Hematopoietic multipotent progenitor cell treated with erythropoietin and hydrocortisone succinate and interleukin-3 and kit ligand, for 17 days (in vitro differentiated cells): ENCODE data around the gene DET1.
A peak's percentile ranks its signal among the peaks of the same experiment; 100 is the strongest.
"Not testable (repeated sequence)": the region's sequence is repeated elsewhere in the genome, so short reads cannot be mapped to it uniquely, and the experiment has no call there.

Experiments used
- DNase-seq: peaks from one replicate; pipeline ENCODE4 v3.0.0-alpha.2; 2015; ENCODE audit warnings: low spot score

Gene DET1

GRCh38 chr15:88497109-88497765 is 49.2 kb downstream of the DET1 start:
- no peak for DNase-seq

- no peak for DNase-seq
These were observed 52.6 kb downstream of the DET1 start for GRCh38 chr15:88493844-88494243.

DNA sequence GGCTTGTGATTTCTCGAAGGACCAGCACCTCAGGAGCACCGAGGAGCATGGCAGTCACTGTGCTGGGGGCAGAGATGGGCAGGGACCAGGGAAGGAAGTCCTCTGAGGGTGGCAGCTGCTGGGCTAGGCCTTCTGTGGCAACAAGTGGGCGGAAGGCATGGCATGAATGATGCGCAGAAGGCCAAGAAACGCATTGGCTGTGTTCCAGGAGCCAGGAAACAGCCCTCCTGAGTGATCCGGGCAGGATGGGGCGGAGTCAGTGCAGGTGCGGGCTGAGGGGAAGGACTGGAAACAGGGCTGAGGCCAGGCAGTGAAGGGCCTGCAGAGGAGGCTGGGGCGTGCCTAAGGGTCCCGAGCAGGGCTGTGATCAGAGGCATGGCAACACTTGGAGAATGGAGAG is 55.3 kb downstream of the DET1 start:
- no peak for DNase-seq

- DNase-seq, result no peak
These were observed 56.4 kb downstream of the DET1 start for GRCh38 chr15:88490036-88490435.

DNA sequence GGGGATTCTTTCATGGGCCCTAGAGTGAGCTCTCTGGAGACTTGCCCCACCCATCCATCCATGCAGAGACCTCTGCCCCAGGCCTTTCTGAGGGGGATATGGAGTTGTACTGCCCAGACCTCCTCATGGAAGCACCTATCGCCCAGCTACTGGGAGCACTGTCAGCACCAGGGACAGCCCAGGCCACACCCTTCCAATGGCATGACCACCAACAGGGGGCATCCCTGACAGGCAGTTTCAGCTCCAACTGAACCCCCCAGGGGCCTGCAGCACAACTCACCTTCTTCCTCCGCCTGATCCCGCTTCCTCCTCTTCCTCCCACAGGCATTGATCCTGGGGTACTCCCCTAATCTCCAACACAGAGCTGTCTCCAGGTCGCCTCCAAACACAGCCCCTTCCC is 57.2 kb downstream of the DET1 start:
- no peak for DNase-seq

DNA sequence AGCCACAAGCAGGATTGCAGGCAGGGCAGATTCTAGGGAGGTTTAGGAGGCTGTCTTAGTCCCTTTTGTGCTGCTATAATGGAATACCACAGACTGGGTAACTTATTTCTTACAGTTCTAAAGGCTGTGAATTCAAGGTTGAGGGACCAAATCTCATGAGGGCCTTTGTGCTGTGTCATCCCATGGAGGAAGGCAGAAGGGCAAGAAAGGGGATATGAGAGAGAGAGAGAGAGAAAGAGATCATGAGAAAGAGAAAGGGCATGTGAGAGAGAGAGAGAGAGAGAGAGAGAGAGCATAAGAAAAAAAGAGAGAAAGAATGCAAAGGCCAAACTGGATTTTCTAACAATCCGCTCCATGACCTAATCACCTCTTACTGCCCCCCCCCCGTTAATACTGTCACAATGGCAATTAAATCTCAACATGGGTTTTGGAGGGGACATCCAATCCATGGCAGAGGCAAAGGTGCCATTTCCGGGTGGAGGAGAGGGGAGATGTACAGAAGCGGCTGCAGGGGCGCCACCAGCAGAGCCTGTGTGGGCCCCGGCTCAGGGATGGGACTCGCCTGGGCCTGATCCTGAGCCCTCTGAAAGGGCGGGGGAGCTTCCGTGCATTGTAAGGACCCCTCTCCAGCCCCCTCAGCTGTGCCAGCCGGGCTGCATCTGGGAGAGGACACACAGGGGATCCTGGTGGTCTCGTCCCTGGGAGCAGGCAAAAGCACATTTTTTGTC is 58.5 kb downstream of the DET1 start:
- DNase-seq, result no peak

- no peak for DNase-seq
These were observed 59.2 kb downstream of the DET1 start for GRCh38 chr15:88487178-88487795.

DNA sequence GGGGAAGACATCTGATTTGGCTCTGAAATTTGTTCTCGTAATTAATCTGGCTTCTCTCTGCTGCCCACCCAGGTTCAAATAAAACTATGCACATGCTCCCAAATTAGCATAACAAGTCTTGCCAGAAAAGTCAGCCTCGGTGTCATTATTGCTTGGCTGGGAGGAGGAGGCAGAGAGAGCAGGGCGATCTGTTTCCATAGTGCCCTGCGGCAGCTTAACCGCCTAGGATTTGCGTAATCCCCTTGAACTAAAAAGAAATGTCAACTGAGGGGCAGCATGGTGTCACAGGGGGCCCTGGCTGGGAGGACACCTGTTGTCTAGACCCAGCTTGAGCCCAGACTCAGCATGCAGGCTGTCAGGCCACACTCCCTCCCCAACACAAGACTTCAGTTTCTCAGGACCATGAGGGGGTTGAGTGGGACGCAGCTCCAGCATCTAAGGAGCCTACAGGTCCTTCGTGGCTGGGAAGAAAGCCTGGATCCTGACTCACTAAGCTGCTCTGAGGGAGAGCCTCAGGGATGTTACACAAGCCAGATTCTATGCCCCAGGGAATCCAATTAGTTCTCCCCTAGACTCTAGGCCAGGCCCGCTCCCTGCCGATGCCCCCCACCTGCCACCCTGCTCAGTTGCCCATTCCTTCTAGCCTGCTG is 61.7 kb downstream of the DET1 start:
- DNase-seq, result no peak

DNA sequence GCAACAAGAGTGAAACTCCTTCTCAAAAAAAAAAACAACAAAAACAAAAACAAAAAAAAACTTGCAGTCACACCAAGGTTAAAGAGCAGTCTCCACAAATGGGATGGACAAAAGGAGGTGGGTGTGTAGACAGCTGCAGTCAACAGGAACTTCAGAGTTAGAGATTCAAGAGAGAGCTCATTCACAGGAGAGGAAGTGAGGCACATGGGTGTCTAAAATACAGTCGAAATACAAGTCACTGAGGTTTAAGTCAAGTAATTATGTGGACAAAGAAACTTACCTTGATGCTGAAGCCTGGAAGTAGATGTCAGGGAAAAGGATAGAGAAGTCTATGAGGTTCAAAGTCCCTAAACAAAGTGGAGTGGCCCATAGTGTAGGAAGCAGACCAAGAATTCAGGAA is 64.2 kb downstream of the DET1 start:
- DNase-seq, result no peak

GRCh38 chr15:88480981-88481380 is 65.5 kb downstream of the DET1 start:
- no peak for DNase-seq

DNA sequence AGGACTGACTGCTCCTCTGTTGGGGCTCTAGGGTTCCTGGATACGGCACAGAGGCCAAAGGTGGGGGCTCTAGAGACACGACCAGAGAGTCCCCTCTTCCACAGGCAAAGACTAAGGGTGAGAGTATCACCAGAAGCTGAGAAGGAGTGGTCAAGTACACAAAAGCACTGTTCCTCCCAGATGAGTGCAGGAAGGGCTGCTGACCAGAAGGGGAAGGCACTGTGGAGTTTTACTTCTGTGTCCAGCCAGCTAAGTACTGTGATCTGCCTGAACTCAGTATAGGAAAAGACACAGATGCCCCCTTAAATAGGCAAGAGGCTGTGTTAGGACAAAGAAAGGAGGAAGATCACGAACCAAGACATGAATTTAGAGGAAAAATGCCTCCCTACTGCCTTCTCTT is 67.3 kb downstream of the DET1 start:
- no peak for DNase-seq

- DNase-seq, result no peak
These were observed 68.6 kb downstream of the DET1 start for GRCh38 chr15:88477904-88478303.

DNA sequence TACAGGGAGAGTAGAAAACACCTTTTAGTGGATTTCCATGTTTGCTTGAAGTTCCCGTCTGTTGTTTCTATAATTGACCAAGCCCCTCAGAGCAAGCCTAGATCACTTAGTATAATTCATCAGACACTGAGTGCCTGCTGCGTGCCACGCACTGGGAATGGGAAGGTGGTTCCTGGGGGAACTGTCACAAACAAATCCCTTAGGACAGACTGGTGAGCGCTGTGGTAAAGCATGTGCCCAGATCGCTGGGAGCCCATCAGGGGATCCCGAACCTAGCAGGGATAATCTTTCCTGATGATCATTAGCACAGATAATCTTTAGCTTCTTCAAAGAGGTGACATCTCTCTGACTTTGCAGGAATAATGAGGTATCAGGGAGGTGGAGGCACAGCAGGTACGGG is 69.4 kb downstream of the DET1 start:
- DNase-seq, result no peak

DNA sequence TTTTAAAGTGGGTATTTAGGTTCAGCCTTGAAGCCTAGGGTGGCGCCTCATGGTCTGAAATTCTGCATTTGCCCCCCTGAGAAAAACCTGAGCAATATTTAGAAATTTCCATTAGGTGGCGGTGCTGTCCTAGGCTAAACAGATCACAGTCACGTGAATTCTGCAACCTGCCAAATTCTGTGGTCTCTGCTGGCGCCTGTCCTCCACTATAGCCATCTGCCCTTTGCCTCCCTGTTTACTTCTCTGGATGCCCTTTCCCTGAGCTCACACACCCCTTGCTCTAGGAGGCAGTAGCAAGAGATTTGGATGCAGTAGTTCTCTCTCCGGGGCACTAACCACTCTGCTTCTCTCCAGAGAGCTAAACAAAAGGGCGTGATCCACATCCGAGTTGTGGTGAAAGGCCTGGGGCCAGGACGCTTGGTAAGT is 69.8 kb downstream of the DET1 start:
- DNase-seq, result peak; percentile 48

GRCh38 chr15:88473661-88474293 is 72.7 kb downstream of the DET1 start:
- DNase-seq, result not testable (repeated sequence)

DNA sequence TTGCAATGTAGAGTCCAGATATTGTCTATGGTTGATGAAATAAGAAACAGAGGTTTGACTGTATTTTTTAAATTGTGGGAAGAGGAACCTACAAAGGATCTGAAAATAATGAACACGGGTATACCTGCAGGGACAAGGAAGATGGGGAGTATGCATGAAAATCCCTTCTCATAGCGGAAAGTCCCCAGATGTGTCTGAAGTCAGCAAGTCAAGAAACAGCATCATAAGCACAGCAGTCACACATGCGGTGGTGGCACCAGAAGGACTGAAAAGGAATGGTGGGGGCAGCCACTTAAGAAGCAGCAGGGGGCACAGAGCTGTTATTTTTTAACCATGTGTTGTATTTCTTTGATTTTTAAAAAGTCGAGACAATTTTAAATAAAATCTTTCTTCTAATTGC is 74.3 kb downstream of the DET1 start:
- no peak for DNase-seq

DNA sequence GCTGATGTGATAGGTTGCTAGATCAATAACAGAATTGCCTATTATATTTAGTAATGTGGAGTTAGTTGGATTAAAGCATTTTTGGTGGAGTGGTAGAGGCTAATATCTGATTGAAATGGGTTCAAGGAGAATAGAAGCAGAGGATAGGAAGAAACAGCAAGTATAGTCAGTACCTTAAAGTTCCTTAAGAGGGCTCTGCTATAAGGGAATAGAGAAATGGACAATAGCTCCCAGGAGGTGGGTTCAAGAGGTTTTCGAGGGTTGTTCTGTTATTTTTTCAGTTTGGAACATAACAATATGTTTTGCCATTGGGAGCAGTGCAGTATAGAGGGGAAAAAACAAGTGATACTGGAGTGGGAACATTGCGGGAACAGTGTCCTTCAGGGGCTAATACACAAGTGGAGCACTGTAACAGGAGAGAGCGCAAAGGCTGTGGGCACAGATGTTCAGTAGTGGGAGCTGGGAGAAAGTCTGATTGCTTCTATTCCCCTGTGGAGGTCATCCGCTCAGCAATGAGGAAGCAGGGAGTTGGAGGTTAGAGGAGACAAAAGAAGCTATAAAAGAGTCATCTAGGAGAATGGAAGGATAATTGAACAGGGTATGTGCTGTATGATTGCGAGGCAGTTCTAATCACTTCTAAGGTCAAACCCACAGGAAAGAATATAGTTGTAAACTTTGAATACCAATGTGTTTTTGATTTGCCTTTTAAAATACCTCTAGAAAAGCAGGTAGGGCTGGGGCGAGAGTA is 75.7 kb downstream of the DET1 start:
- DNase-seq, result no peak

DNA sequence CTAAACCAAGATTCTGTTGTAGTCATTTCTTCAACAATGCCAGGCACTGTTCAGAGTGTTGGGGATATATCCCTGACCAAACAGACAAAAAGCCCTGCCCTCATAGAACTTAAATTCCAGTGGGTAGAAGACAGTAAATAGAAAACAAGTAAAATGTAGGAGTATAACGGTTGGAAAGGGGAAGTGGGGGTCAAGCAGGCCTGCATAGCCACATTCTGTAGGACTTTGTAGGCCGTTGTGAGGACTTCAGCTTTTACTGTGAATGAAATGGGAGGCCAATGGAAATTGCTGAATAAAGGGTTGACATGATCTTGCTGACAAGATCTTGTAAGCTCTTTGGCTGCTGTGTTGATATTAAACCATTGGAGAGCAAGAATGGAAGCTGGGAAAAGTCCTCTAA is 77.2 kb downstream of the DET1 start:
- no peak for DNase-seq

GRCh38 chr15:88468721-88469120 is 77.8 kb downstream of the DET1 start:
- DNase-seq, result not testable (repeated sequence)

- DNase-seq, result peak; percentile 6
These were observed 78.4 kb downstream of the DET1 start for GRCh38 chr15:88467935-88468528.
